Measurements from ENCODE around the gene LKAAEAR1. TPM values are rescaled to one million over a fixed set of nuclear protein-coding genes. Genes with fewer than 3 reads are reported as not detected.

Gene LKAAEAR1
- total and polyA plus RNA-seq, 2 of the 13 experiments (the other 11 are each of a cell fraction or from before 2014, with no cell fraction given) = not detected

- TF ChIP-seq SOX13 (IDR thresholded peaks at IDR 0.05) (0 out of 2 replicates have a peak, but pooled peaks have one; percentile 47), SOX13 (CRISPR knock-in tag; conservative IDR thresholded peaks at IDR 0.05 in 1 of 2, IDR thresholded peaks at IDR 0.05 in 1 of 2) (peak in 1 of 2 experiments; percentile 57; a peak in 1 of 4 replicates), TOE1 (CRISPR knock-in tag; IDR thresholded peaks at IDR 0.05) (peak; percentile 69; the same call in 1 of the 2 replicates), ZNF230 (CRISPR knock-in tag; IDR thresholded peaks at IDR 0.05) (0 out of 2 replicates have a peak, but pooled peaks have one; percentile 70), ZUFSP (CRISPR knock-in tag; IDR thresholded peaks at IDR 0.05; ENCODE audit: borderline replicate concordance) (no peak), RBM39 (IDR thresholded peaks at IDR 0.05; ENCODE audit: low read depth, low read length, poor library complexity, severe bottlenecking) (no peak), GTF3A (CRISPR knock-in tag; conservative IDR thresholded peaks at IDR 0.05) (peak; percentile 77), HDAC6 (IDR thresholded peaks at IDR 0.05; ENCODE audit: low read depth, low read length) (no peak), KIAA2018 (CRISPR knock-in tag; IDR thresholded peaks at IDR 0.05; ENCODE audit: borderline replicate concordance) (no peak), ELK4 (CRISPR knock-in tag; IDR thresholded peaks at IDR 0.05; ENCODE audit: borderline replicate concordance) (0 out of 2 replicates have a peak, but pooled peaks have one; percentile 29), MTF2 (CRISPR knock-in tag; IDR thresholded peaks at IDR 0.05; ENCODE audit: borderline replicate concordance) (0 out of 2 replicates have a peak, but pooled peaks have one; percentile 25), KDM6A (CRISPR knock-in tag; IDR thresholded peaks at IDR 0.05; ENCODE audit: low read depth) (no peak; the same call in 1 of the 2 replicates)
- TF ChIP-seq, protein P1, sequence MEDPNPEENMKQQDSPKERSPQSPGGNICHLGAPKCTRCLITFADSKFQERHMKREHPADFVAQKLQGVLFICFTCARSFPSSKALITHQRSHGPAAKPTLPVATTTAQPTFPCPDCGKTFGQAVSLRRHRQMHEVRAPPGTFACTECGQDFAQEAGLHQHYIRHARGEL (CRISPR knock-in tag; IDR thresholded peaks at IDR 0.05) = 0 out of 2 replicates have a peak, but pooled peaks have one; percentile 18
- TF ChIP-seq, protein P2, sequence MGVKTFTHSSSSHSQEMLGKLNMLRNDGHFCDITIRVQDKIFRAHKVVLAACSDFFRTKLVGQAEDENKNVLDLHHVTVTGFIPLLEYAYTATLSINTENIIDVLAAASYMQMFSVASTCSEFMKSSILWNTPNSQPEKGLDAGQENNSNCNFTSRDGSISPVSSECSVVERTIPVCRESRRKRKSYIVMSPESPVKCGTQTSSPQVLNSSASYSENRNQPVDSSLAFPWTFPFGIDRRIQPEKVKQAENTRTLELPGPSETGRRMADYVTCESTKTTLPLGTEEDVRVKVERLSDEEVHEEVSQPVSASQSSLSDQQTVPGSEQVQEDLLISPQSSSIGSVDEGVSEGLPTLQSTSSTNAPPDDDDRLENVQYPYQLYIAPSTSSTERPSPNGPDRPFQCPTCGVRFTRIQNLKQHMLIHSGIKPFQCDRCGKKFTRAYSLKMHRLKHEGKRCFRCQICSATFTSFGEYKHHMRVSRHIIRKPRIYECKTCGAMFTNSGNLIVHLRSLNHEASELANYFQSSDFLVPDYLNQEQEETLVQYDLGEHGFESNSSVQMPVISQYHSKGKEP (CRISPR knock-in tag; IDR thresholded peaks at IDR 0.05) = 0 out of 2 replicates have a peak, but pooled peaks have one; percentile 37
Observed at GRCh38 chr20:64041040-64041780, 43.0 kb downstream of the LKAAEAR1 start (continued).

All from HepG2 (cell line).